Endothelial cell (in vitro differentiated cells): ENCODE data around the gene RNF25. TPM values are rescaled to one million over a fixed set of nuclear protein-coding genes. Genes with fewer than 3 reads are reported as not detected.

ENCODE experiments used
- DNase-seq: peaks from one replicate; pipeline ENCODE4 v3.0.0; 2021; ENCODE audit warnings: low spot score
- H3K27ac Mint-ChIP-seq: one replicate; pipeline ENCODE4 v1.8.0; 2021; ENCODE audit warnings: mixed read lengths, inconsistent platforms; ENCODE audit not compliant: unreplicated experiment
- H3K27me3 Mint-ChIP-seq: one replicate; pipeline ENCODE4 v1.8.0; 2021; ENCODE audit warnings: mild to moderate bottlenecking, moderate library complexity, mixed read lengths, inconsistent platforms; ENCODE audit not compliant: unreplicated experiment
- H3K36me3 Mint-ChIP-seq: one replicate; pipeline ENCODE4 v1.8.0; 2021; ENCODE audit warnings: mild to moderate bottlenecking, low read depth, mixed read lengths, inconsistent platforms; ENCODE audit not compliant: unreplicated experiment
- H3K4me1 Mint-ChIP-seq: one replicate; pipeline ENCODE4 v1.8.0; 2021; ENCODE audit warnings: mild to moderate bottlenecking, mixed read lengths, inconsistent platforms; ENCODE audit not compliant: unreplicated experiment
- H3K4me3 Mint-ChIP-seq: one replicate; pipeline ENCODE4 v1.8.0; 2021; ENCODE audit warnings: mild to moderate bottlenecking, mixed read lengths, inconsistent platforms; ENCODE audit not compliant: unreplicated experiment
- H3K9me3 Mint-ChIP-seq: one replicate; pipeline ENCODE4 v1.8.0; 2021; ENCODE audit warnings: mixed read lengths, inconsistent platforms; ENCODE audit not compliant: unreplicated experiment
- total RNA-seq: library from RNA; stranded (reverse); fragmentation: NEBNext Ultra II Directional; extraction: Animal tissue kit (Norgen Biotek cat#: 25700); gene quantifications from one replicate; pipeline ENCODE4 v1.2.1, GENCODE V29; 2021; ENCODE audit not compliant: unreplicated experiment
- TF ChIP-seq, protein P1 (sequence below): fragments of 200-600 bp; sonication (generic); IDR thresholded peaks from one replicate; pipeline ENCODE4 v1.5.0; 2021; ENCODE audit warnings: antibody characterized with exemption; ENCODE audit not compliant: unreplicated experiment

RNF25 gene
- total RNA-seq, 1 donor from 2014 or later, result 41.7 TPM

DNA sequence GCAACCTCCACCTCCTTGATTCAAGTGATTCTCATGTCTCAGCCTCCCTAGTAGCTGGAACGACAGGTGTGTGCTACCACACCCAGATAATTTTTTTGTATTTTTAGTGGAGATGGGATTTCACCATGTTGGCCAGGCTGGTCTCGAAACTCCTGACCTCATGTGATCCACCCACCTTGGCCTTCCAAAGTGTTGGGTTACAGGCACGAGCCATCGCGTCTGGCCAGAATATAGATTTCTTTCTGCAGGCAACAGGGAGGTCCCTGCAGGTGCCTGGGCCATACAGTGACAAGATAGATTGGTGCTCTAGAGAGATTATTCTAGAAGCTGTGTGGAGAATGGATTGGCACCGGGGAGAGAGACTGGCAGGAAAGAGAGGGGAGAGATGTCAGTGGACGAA, 50.8 kb downstream of the RNF25 start:
- Mint-ChIP-seq H3K4me3 (no peak overlapping the region), H3K9me3 (no peaks in the 10 kb centered on the region), H3K27ac (no peak overlapping the region), H3K36me3 (peaks cover 10% of the 10 kb centered on the region), H3K27me3 (no peaks in the 10 kb centered on the region), H3K4me1 (peaks cover 30% of the 10 kb centered on the region)
- no peak for DNase-seq
- TF ChIP-seq, protein P1, sequence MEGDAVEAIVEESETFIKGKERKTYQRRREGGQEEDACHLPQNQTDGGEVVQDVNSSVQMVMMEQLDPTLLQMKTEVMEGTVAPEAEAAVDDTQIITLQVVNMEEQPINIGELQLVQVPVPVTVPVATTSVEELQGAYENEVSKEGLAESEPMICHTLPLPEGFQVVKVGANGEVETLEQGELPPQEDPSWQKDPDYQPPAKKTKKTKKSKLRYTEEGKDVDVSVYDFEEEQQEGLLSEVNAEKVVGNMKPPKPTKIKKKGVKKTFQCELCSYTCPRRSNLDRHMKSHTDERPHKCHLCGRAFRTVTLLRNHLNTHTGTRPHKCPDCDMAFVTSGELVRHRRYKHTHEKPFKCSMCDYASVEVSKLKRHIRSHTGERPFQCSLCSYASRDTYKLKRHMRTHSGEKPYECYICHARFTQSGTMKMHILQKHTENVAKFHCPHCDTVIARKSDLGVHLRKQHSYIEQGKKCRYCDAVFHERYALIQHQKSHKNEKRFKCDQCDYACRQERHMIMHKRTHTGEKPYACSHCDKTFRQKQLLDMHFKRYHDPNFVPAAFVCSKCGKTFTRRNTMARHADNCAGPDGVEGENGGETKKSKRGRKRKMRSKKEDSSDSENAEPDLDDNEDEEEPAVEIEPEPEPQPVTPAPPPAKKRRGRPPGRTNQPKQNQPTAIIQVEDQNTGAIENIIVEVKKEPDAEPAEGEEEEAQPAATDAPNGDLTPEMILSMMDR, result no peak

DNA sequence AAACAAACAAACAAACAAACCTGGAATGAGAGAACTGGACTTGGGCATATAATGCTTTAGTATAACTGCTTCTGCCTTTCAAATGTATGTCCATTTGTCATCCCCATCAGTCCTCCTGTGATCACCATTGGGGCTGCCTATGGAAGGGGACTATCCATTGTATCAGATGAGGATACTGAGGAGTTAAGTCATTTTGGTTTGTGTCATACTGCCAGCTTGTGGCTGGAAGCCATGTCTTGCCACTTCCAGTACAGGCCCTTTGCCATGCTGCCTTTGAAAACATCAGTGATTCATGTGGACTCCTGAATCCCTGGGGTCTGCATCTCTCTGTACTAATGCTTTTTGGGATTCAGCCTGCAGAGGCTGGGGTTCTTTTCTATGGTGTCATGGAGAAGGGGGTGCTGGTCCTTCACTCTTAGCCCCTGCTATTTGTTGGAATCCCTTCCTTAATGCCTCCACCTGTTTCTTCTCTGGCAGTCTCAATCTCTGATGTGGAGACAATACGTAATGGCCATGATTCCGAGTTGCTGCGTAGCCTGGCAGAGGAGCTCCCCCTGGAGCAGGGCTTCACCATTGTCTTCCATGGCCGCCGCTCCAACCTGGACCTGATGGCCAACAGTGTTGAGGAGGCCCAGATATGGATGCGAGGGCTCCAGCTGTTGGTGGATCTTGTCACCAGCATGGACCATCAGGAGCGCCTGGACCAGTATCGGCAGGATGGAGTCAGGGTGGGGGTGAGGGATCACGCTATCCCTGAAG, 53.5 kb downstream of the RNF25 start:
- no peak for DNase-seq
- Mint-ChIP-seq H3K27ac (peak overlapping the region; percentile 75), H3K4me3 (peak overlapping the region; percentile 63), H3K27me3 (peaks cover 3% of the 10 kb centered on the region), H3K36me3 (peaks cover 10% of the 10 kb centered on the region), H3K9me3 (no peaks in the 10 kb centered on the region), H3K4me1 (peaks cover 20% of the 10 kb centered on the region)
- TF ChIP-seq, protein P1, result no peak

DNA sequence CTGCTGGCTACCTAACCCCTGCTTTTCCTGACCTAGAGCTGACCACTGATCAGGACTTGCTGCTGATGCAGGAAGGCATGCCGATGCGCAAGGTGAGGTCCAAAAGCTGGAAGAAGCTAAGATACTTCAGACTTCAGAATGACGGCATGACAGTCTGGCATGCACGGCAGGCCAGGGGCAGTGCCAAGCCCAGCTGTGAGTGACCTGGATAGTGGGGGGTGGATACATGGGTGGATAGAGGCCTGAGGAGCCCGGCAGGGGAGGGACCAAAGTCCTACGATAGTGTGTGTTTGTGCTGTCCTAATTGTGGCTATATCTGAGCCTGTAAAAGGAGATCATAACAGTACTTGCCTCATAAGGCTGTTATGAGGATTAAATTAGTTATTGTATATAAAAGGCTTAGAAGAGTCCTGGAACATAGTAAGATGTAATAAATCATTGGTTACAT, 55.9 kb downstream of the RNF25 start:
- Mint-ChIP-seq H3K9me3 (no peaks in the 10 kb centered on the region), H3K27me3 (peaks cover 3% of the 10 kb centered on the region), H3K4me1 (peaks cover 9% of the 10 kb centered on the region), H3K36me3 (peaks cover 16% of the 10 kb centered on the region), H3K27ac (no peak overlapping the region), H3K4me3 (no peak overlapping the region)
- DNase-seq, result no peak
- TF ChIP-seq, protein P1, result no peak

Other genes with a start within 250 kb of the RNF25 start
- gene USP37, start 103.7 kb downstream of the RNF25 start, total RNA-seq, result 16.1 TPM
- 56.1 TPM for gene CNOT9, start 103.2 kb downstream of the RNF25 start, total RNA-seq
- 90.2 TPM for gene PLCD4, start 64.1 kb downstream of the RNF25 start, total RNA-seq
- 26.6 TPM for gene ZNF142, start 12.4 kb downstream of the RNF25 start, total RNA-seq
- 39.0 TPM for gene BCS1L, start 12.3 kb downstream of the RNF25 start, total RNA-seq
- gene STK36, start 84 bp upstream of the RNF25 start, total RNA-seq, result 75.1 TPM
- 47.3 TPM for gene TTLL4, start 38.8 kb upstream of the RNF25 start, total RNA-seq
- gene CYP27A1, start 110.1 kb upstream of the RNF25 start, total RNA-seq, result 9.0 TPM
- not detected for gene PRKAG3, start 159.8 kb upstream of the RNF25 start, total RNA-seq
- not detected for gene WNT6, start 187.8 kb upstream of the RNF25 start, total RNA-seq
- gene WNT10A, start 208.8 kb upstream of the RNF25 start, total RNA-seq, result not detected